Activated naive CD8-positive, alpha-beta T cell (primary cell): Measurements from ENCODE around the gene TK1.
"Not testable (repeated sequence)": the region's sequence is repeated elsewhere in the genome, so short reads cannot be mapped to it uniquely, and the experiment has no call there.

Experiments used
- H3K27ac Mint-ChIP-seq: one replicate; pipeline ENCODE4 v1.8.0; 2021; ENCODE audit warnings: mixed read lengths
- H3K27me3 Mint-ChIP-seq: one replicate; pipeline ENCODE4 v1.8.0; 2021; ENCODE audit warnings: mixed read lengths
- H3K36me3 Mint-ChIP-seq: one replicate; pipeline ENCODE4 v1.8.0; 2021; ENCODE audit warnings: mixed read lengths
- H3K4me1 Mint-ChIP-seq: one replicate; pipeline ENCODE4 v1.8.0; 2021; ENCODE audit warnings: low read depth, mixed read lengths
- H3K4me3 Mint-ChIP-seq: one replicate; pipeline ENCODE4 v1.8.0; 2021; ENCODE audit warnings: mild to moderate bottlenecking, mixed read lengths
- H3K9me3 Mint-ChIP-seq: one replicate; pipeline ENCODE4 v1.8.0; 2021; ENCODE audit warnings: low read depth, mixed read lengths

The TK1 gene

DNA sequence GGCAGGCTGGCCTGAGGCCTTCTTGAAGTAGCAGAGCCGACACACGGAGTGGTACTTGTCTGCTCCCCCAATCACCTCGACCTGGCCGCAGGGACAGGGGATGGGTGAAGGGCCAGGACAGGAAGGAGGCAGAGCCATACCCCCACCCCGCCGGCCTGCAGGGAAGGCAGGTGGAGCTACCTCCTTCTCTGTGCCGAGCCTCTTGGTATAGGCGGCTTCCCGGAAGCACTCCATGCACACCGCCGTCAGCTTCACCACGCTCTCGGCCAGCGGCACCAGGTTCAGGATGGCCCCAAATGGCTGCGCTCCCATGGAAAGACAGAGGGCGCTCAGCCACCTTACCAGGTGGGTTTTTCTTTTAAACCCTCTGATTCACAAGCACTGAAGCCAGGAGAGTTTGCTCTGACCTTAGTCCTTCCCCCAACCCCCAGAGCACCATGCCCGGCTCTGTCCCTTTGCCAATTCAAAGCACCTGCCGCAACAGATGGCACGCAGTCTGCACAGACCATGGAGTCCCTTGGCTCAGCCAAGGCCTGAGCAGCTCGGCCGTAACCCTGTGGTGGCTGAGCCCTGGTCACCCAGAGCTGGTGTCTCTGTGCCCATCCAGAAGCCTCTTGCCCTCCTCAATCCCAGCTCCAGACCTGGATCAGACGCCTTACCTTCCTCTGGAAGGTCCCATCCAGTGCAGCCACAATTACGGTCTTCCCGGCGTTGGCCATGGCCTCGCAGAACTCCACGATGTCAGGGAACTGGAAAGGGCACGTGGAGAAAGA lies 11.8 kb downstream of the TK1 start:
- H3K27ac Mint-ChIP-seq, result no peak overlapping the region
- peaks cover 50% of the 10 kb centered on the region for H3K4me1 Mint-ChIP-seq
- no peaks in the 10 kb centered on the region for H3K36me3 Mint-ChIP-seq
- no peak overlapping the region for H3K4me3 Mint-ChIP-seq
- no peaks in the 10 kb centered on the region for H3K9me3 Mint-ChIP-seq
- no peaks in the 10 kb centered on the region for H3K27me3 Mint-ChIP-seq

DNA sequence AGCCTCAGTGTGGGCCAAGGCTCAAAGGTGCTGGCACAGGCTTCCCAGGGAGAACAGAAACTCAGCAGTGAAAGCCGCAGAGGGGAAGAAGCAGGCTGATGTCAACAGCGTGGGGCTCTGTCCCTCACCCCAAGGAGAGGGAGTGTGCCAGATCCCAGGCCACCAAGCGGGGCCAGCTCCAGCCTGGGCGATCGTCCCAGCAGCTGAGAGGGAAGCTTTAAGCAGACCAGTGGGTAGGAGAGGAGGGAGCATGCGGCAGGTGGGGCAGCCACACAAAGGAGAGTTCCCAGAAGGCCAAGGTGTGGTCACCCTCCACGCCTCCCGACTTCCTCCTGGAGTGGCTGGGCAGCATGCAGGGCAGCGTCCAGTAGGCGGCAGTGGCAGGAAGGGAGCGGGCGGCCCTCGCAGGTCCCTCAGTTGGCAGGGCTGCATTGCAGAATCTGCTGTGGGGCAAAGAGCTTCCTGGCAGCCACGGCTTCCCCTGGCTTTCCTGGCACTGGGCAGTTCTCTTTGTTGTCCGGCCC lies 12.4 kb downstream of the TK1 start:
- Mint-ChIP-seq H3K4me1 (peaks cover 50% of the 10 kb centered on the region), H3K36me3 (no peaks in the 10 kb centered on the region), H3K9me3 (no peaks in the 10 kb centered on the region), H3K27me3 (no peaks in the 10 kb centered on the region), H3K27ac (no peak overlapping the region), H3K4me3 (no peak overlapping the region)

DNA sequence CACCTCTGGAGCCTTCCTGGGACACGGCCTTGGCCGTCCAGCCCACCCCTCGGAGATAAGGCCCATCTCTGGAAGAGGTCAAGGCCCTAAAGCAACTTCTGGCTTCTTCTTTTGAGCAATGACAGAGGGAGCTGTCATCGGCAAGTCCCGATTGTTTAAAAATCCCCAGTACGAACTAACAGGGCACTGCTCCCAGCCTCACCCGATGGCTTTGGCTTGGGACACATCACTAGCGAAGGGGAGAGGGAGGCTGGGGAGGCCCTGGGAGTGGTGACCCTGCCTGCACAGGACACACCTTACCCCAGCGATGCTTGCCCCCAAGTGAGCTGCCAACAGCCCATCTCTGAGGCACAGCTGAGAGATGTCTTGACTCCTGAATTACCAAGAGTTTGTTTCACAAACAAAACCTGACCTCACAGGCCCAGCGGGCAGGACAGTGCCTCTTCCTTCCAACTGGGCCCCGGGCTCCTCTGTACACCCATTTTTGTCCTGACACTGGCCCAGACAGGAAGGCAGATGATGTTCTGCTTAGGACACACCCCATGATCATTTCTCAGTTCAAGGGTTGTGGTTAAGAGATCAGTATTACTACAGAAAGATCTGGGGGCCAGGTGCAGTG lies 13.6 kb downstream of the TK1 start:
- Mint-ChIP-seq H3K27me3 (no peaks in the 10 kb centered on the region), H3K4me1 (peaks cover 50% of the 10 kb centered on the region), H3K36me3 (no peaks in the 10 kb centered on the region), H3K9me3 (no peaks in the 10 kb centered on the region), H3K4me3 (peak overlapping the region; percentile 36), H3K27ac (peak overlapping the region; percentile 68)

- no peaks in the 10 kb centered on the region for H3K27me3 Mint-ChIP-seq
- H3K9me3 Mint-ChIP-seq, result no peaks in the 10 kb centered on the region
- H3K4me1 Mint-ChIP-seq, result peaks cover 52% of the 10 kb centered on the region
- H3K36me3 Mint-ChIP-seq, result no peaks in the 10 kb centered on the region
- H3K27ac Mint-ChIP-seq, result peak overlapping the region; percentile 68
- peak overlapping the region; percentile 20 for H3K4me3 Mint-ChIP-seq
These were observed 14.4 kb downstream of the TK1 start for GRCh38 chr17:78172249-78173051.

DNA sequence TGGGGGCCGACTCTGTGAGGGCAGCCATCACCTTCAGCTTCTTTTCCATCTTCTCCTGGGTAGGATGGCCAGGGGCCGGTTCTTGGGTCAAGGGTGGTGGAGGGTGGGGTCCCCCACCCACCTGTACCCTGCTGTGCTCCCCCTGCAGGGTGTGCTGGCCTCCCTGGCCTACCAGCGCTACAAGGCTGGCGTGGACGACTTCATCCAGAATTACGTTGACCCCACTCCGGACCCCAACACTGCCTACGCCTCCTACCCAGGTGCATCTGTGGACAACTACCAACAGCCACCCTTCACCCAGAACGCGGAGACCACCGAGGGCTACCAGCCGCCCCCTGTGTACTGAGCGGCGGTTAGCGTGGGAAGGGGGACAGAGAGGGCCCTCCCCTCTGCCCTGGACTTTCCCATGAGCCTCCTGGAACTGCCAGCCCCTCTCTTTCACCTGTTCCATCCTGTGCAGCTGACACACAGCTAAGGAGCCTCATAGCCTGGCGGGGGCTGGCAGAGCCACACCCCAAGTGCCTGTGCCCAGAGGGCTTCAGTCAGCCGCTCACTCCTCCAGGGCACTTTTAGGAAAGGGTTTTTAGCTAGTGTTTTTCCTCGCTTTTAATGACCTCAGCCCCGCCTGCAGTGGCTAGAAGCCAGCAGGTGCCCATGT lies 15.1 kb downstream of the TK1 start:
- not testable (repeated sequence) for H3K4me3 Mint-ChIP-seq, H3K27me3 Mint-ChIP-seq, H3K36me3 Mint-ChIP-seq, H3K9me3 Mint-ChIP-seq
- Mint-ChIP-seq H3K4me1 (peaks cover 48% of the 10 kb centered on the region), H3K27ac (peak overlapping the region; percentile 16)

GRCh38 chr17:78170692-78171590 lies 15.9 kb downstream of the TK1 start:
- Mint-ChIP-seq H3K4me1 (peaks cover 41% of the 10 kb centered on the region), H3K36me3 (no peaks in the 10 kb centered on the region), H3K4me3 (peak overlapping the region; percentile 73), H3K9me3 (no peaks in the 10 kb centered on the region), H3K27me3 (no peaks in the 10 kb centered on the region), H3K27ac (peak overlapping the region; percentile 58)

- no peaks in the 10 kb centered on the region for H3K9me3 Mint-ChIP-seq
- peak overlapping the region; percentile 58 for H3K27ac Mint-ChIP-seq
- peak overlapping the region; percentile 73 for H3K4me3 Mint-ChIP-seq
- no peaks in the 10 kb centered on the region for H3K27me3 Mint-ChIP-seq
- H3K4me1 Mint-ChIP-seq, result peaks cover 36% of the 10 kb centered on the region
- no peaks in the 10 kb centered on the region for H3K36me3 Mint-ChIP-seq
These were observed 17.7 kb downstream of the TK1 start for GRCh38 chr17:78168903-78169793.

- H3K27me3 Mint-ChIP-seq, result no peaks in the 10 kb centered on the region
- H3K9me3 Mint-ChIP-seq, result no peaks in the 10 kb centered on the region
- H3K36me3 Mint-ChIP-seq, result no peaks in the 10 kb centered on the region
- H3K4me3 Mint-ChIP-seq, result peak within 1 kb of the TSS; percentile 73
- H3K4me1 Mint-ChIP-seq, result peaks cover 28% of the 10 kb centered on the region
- H3K27ac Mint-ChIP-seq, result peak within 1 kb of the TSS; percentile 58
These were observed 18.5 kb downstream of the TK1 start, which contains the start of gene SYNGR2 for GRCh38 chr17:78168242-78168902. Gene SYNGR2, plus strand, starts transcription at chr17:78168581. Its CDS starts 36 bp downstream, at chr17:78168617.

DNA sequence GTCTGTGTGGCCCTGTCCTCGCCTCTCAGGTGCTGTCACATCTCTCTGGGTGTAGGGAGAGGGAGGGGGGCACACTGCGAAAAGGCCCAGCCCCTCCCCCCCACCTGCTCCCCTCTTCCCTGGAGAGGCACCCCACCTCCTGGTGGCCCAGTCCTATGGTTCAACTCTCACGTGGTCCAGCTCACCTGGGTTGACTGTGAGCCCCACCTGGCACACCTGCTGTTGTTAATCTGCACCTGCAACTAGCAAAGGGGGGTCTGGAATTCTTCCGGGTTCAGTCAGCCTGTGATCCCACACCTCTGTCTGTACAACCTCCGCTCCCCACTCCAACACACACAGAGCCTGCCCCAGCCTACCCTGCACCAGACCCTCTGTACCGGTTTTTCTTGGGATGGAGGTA lies 20.4 kb downstream of the TK1 start:
- no peaks in the 10 kb centered on the region for H3K27me3 Mint-ChIP-seq
- no peaks in the 10 kb centered on the region for H3K9me3 Mint-ChIP-seq
- peaks cover 9% of the 10 kb centered on the region for H3K4me1 Mint-ChIP-seq

DNA sequence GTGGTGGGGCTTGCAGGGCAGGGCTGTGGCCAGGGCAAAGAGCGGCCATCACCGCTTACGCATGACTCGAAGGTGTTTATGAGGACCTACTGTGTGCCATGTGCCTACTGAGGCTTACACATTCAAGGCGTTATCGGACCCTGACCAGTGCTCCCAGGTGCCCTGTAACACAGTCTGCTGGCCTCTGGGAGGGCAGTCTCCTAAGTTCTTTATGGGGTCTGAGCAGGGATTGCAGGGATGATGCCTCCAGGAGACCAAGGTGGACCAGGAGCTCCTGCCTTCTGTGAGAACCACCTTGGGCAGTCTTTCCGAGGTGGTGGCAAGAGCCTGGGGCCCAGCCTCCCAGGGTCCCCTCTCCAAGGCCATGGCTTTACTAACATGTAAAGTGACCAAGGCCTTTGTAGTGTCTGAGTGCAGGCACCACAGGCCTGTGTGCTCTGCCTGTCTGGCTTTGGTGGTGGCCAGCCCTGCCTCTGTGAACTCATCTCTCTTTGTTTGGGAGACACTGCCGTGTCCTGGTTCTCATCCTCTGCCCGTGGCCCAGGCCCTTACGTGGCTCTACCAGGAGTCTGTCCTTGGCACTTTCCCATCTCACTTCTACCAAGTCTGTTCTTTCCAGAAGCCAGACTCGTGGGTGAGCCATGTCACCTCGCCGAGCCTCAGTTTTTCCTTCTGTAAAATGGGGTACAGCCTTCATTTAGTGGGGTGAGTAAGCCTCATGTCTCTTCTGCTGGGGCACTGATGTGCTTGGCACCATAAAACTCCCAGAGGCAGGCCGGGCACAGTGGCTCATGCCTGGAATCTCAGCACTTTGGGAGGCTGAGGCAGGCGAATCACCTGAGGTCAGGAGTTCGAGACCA lies 21.9 kb downstream of the TK1 start:
- Mint-ChIP-seq H3K9me3 (no peaks in the 10 kb centered on the region), H3K27ac (no peak overlapping the region), H3K27me3 (no peaks in the 10 kb centered on the region), H3K4me3 (no peak overlapping the region), H3K36me3 (no peaks in the 10 kb centered on the region), H3K4me1 (peaks cover 2% of the 10 kb centered on the region)

More for the DNA sequence above, 20.4 kb downstream of the TK1 start:
- Mint-ChIP-seq H3K27ac (no peak overlapping the region), H3K36me3 (no peaks in the 10 kb centered on the region), H3K4me3 (no peak overlapping the region)

DNA sequence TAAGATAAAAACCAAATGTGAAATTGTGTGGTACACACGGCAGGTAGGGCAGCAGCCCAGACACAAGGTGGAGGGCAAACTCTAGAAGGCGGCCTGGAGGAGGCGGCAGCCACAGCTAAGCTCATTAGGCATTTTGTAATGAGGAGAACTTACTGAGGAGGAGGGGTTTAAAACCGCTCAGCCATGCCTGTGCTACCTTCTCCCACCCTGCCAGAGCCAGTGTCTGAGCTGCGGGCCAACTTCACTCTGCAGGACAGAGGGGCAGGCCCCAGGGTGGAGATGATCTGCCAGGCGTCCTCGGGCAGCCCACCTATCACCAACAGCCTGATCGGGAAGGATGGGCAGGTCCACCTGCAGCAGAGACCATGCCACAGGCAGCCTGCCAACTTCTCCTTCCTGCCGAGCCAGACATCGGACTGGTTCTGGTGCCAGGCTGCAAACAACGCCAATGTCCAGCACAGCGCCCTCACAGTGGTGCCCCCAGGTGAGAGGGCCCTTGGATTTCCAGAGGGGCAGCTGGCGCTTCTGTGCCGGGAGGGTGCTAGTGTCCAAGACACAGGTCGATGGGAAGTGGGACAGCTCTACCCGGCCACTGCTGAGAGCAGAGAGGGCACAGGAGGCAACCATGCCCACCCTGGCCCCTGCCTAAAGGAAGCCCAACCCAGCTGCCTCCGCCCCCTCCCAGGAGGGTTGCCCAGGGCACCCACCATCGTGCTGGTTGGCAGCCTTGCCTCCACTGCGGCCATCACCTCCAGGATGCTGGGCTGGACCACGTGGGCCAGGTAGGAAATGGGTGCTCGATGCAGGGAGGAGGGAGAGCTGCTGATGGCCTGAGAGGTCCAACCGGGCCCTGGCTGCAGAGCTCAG lies 22.7 kb downstream of the TK1 start:
- Mint-ChIP-seq H3K27ac (no peak overlapping the region), H3K36me3 (no peaks in the 10 kb centered on the region), H3K27me3 (no peaks in the 10 kb centered on the region), H3K4me3 (no peak overlapping the region), H3K4me1 (peaks cover 2% of the 10 kb centered on the region), H3K9me3 (no peaks in the 10 kb centered on the region)
